HL-60/S4 (cell line): ENCODE results near the gene ORAI3.

Experiments
- in situ Hi-C: fragments of 300-500 bp; cut with MboI; formaldehyde crosslinking; loops from 2 replicates; pipeline ENCODE4 v1.14.3; 2022; ENCODE audit warnings: low sequenced_read_pairs

ORAI3 gene

DNA sequence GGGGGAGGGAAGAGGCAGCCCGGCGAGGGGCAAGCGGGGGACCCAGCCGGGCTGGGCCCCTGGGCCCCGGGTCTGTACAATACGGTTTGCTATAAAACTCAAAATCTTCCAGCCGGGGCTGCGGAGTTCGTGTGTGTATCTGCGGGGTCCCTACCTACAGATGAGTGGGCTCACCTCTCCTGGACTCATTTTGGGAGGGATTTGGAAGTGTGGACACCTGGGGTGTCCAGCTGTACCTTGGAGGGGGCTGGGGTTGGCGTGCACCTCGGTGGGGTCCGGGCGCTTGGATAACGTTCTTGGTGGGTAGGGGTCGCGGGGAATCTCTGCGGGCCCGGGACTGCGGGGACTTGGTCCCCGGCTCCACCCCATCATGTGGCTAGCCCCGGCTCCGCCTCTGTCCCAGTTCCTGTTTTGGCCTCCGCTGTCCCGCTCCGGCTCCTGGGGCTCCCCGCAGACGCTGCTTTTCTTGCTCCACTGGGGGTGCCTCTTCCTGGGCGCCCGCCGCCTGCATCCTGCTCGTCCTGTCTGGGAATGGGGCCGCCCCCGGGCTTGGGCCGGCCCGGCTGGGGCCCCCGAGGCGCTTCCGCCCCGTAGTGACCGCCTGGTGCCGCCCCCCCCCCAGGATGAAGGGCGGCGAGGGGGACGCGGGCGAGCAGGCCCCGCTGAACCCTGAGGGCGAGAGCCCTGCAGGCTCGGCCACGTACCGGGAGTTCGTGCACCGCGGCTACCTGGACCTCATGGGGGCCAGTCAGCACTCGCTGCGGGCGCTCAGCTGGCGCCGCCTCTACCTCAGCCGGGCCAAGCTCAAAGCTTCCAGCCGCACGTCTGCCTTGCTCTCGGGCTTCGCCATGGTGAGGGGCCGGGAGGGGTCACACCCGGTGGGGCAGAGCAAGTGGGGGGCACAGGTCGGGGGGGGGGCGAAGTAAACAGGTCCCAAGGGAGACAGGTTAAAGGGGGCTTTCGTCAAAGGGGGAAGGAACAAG, at the start of gene ORAI3:
Gene ORAI3, plus strand, starts transcription at position 402 of the 983 bp plus-strand sequence. Its CDS starts 222 bp downstream, at position 624.
- in situ Hi-C loops: no loop called here

DNA sequence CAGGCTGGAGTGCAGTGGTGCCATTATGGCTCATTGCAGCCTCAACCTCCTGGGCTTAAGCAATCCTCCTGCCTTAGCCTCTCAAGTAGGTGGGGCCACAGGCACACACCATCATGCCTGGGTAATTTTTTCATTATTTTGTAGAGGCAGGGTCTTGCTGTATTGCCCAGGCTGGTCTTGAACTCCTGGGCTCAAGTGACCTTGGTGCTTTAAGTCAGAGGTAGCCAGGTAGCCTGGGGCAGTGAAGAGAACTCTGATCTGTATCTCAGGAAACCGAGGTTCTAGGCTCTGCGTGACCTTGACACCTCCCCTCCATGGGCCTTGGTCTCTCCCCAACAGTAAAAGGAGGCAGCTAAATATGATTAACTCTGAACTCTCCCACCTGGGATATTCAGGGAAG, 49.1 kb upstream of the ORAI3 start:
- in situ Hi-C loops: no loop called here

DNA sequence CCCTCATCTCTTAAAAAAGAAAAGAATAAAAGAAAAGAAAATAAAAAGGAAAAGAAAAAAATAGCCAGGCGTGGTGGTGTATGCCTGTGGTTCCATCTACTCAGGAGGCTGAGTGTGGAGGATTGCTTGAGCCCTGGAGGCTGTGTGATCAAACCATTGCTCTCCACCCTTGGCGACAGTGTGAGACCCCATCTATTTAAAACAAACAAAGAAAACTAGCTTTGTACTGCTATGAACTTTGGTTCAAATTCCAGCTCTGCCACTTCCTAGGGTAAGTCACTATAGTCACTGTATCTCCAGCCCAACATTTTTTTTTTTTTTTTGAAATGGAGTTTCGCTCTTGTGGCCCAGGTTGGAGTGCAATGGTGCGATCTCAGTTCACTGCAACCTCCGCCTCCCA, 48.3 kb upstream of the ORAI3 start:
- in situ Hi-C loops: no loop called here

DNA sequence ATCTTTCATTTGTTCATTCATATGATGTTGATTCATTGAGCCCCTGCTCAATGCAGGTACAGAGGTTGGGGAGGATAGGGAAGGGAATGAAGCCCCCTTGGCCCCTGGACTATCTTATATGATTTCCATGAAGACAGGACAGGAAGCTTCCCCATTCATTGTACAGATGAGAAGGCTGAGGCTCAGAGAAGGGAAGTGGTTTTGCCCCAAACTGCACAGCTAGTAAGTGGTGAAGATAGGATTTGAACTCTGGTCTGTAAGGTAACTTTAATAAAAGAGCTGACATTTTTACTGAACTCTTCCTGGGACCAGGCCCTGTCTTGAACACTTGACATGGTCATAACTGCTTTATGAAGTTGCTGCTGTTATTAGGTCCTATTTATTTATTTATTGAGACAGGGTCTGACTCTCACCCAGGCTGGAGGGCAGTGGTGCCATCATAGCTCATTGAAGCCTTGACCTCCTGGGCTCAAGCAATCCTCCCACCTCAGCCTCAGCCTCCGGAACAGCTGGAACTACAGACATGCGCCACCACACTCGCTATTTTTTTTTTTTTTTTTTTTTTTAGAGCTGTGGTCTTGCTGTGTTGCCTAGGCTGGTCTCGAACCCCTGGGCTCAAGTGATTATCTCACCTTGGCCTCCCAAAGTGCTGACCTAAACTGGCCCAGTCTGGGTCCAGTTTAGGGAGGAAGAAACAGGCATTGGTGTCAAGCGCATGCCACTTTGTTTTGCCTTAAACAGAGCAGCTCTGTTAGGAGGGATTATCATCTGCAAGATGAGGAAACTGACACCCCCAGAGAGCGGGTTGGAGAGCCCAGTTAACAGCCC, 47.5 kb upstream of the ORAI3 start:
- in situ Hi-C loops: no loop called here

DNA sequence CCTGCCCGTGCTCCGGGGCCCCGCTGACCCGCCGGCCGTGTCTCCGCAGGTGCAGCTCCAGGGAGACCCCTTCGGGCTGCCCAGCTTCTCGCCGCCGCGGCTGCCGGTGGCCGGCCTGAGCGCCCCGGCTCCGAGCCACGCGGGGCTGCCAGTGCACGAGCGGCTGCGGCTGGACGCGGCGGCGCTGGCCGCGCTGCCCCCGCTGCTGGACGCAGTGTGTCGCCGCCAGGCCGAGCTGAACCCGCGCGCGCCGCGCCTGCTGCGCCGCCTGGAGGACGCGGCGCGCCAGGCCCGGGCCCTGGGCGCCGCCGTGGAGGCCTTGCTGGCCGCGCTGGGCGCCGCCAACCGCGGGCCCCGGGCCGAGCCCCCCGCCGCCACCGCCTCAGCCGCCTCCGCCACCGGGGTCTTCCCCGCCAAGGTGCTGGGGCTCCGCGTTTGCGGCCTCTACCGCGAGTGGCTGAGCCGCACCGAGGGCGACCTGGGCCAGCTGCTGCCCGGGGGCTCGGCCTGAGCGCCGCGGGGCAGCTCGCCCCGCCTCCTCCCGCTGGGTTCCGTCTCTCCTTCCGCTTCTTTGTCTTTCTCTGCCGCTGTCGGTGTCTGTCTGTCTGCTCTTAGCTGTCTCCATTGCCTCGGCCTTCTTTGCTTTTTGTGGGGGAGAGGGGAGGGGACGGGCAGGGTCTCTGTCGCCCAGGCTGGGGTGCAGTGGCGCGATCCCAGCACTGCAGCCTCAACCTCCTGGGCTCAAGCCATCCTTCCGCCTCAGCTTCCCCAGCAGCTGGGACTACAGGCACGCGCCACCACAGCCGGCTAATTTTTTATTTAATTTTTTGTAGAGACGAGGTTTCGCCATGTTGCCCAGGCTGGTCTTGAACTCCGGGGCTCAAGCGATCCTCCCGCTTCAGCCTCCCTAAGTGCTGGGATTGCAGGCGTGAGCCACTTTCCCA, 46.6 kb upstream of the ORAI3 start:
- in situ Hi-C loops: no loop called here

DNA sequence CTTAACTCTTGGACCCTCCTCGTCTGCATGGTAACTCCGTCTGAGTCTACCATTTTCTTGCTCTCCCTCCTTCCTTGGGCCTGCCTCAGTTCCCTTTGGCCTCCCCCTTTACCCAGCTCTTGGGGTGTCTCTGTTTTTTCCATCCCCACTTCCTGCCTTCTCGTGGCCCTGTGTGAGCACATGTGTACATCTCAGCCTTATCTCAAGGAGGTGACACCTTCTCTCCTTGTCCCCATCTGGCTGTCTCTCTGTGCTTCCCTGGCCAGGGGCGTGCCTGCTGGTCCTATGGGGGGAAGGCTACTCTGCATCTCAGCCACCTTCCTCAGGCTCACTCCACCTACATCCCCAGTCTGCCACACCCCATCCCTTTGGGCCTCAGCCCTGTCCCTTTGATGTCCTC, 45.9 kb upstream of the ORAI3 start:
- in situ Hi-C loops: no loop called here

DNA sequence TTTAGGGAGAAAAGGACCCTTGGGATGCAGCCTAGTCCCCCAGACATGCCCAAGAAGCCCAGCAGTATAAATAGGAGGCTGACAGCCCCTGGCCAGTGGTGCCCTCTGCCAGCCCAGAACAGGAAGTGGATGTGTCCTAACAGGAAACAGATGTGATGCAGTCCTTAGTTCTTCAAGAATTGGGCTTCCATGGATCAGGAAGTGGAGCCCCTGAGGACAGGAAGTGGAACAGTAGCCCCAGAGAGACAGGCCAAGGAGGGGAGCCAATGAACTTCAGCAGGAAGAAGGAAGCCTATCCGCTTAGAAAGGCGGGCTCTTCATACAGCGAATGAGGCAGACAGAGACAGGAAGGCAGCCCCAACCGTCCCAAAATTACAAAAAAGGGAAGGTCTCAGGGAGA, 45.3 kb upstream of the ORAI3 start:
- in situ Hi-C loops: no loop called here

DNA sequence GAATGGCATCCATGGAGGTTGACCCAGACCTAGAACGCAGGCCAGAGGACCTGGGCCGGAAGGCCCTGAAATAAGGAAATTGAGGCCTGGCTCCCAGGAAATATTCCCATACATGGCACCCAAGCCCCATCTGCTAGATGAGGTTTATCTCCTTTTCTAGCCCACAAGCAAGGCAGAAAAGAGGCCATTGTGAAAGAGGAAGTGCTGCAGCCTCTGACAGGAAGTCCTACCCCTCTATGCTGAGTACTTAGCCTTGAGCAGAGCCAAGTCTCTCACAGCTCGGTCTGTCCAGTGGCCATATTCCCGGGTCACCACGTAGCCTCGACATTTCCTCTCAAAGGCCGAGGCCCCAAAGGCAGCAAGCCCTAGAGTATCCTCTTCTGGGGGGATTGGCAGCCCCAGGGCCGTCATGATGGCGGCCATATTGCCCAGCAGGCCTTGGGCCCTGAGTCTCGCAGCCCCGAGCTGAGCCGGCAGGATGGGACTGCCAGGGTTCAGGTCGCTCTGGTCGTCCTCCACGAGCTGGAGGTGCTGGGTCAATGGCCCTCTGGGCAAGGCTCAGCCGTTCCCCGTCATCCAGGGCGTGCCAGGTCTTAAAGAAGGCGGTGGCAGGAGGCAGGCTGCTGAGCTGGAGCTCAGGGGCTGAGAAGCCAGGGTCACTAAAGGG, 44.6 kb upstream of the ORAI3 start:
- in situ Hi-C loops: no loop called here

DNA sequence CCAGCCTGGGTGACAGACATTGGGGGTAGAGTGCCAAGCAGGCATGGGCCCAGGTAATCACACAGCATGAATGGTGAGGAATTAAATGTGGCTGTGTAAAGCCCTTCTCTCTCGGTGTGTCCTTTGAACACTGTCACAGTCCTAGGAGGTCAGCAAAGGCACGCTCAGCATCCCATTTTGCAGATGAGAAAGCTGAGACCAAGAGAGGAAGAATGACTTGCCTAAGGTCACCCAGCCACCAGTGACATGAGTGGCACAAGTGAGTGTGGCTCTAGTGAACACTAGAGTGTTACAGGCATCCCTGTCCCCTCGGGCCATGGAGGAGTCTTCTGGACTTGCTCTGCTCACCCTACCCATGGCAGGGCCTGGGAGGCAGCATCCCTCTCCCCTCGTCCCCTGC, 41.8 kb upstream of the ORAI3 start:
- in situ Hi-C loops: loop anchor here (5.0 kb wide), 1 partner anchor 65 kb away; no protein-coding TSS in a partner anchor

DNA sequence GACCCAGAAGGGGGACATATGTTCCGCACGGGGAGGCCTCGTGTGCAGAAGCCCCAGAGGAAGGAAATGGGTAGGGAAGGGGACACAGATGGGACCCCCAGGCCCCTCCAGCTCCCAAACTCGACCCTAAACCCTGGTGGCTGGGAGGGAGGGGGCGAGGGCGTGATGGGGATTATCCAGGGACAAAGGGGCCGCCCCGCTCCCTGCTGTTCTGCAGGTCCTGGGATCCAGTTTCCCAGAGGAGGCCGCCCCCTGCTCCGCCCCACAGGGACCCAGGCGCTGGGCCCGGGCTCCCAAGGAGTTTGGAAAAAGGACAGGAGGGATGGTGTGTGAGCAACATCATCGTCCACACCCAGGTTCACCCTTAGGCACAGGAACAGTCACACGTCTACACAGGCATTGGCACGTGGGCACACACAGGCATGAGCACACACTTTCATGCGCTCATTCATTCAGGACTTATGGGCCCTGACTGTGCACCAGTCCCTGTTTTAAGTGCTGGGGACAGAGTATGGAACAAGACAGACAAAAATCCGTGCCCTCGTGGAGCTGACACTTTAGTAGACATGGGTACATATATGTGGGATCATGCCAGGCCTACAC, 38.3 kb upstream of the ORAI3 start:
- in situ Hi-C loops: no loop called here

DNA sequence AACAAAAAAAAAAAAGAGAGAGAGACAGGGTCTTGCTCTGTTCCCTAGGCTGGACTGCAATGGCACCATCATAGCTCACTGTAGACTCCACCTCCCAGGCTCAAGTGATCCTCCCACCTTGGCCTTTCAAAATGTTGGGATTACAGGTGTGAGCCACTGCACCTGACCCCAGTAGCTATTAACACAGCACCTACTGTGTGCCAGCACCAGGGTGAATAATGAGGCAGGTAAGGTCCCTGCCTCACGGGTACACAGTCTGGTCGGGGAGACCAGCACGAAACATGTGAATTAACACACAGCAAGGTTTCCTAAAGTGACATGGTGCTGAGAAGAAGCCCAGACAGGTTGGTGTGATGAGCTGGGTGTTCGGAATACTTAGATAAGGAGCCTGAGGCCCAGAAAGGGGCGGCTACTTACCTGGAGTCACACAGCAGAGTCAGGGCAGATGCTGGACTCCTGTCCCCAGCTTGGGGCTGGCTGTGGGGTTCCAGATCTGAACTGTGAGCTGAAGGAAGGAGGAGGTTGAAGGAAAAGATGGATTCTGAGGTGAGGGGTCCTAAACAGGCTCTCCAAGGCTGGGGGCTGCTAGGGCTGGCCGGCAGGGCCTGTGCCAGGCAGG, 36.0 kb upstream of the ORAI3 start:
- in situ Hi-C loops: no loop called here

DNA sequence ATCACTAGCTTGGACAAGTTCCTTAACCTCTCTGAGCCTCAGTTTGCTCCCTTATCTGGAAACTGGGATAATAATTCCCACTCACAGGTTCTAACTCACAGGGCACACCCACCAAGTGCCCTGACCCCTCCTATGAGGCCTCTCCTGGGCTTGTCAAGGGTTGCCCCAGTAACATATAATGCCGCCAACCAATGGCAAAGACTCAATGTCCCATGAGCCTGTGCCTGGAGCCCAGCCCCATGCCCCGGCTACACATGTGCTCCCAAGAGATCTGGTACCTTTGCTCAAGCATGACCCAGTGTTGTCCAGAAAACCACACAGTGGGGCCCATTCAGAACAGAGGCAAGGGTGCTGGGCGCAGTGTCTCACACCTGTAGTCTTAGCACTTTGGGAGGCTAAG, 34.0 kb upstream of the ORAI3 start:
- in situ Hi-C loops: no loop called here

DNA sequence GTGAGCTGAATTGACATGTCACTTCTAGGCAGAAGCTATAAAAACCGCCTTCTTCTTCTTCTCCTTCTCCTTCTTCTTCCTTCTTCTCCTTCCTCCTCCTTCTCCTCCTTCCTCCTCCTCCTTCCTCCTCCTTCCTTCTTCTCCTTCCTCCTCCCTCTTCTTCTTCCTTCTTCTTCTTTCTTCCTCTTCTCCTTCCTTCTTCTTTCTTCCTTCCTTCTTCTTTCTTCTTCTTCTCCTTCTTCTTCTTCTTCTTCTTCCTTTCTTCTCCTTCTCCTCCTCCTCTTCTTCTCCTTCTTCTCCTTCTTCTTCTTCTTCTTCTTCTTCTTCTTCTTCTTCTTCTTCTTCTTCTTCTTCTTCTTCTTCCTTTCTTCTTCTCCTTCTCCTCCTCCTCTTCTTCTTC, 30.3 kb upstream of the ORAI3 start:
- in situ Hi-C loops: no loop called here

DNA sequence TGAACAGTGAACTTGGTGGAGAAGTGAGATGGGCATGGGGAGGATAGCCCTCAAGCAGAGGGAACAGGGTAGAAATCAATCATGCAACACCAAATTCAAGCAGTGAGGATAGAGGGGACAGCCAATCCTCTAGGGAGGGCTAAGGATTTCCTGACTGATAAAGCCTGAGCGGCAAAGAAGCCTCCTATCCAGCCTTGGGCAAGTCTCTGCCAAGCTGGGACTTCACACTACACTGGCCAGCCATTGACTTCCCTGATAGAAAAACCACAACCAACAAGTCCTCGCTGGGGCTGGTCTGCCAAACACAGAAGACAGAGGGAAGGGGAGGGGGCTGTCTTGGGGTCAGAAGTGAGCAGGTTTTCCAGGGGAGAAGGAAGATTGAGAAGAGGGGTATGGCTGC, 28.0 kb upstream of the ORAI3 start:
- in situ Hi-C loops: no loop called here

DNA sequence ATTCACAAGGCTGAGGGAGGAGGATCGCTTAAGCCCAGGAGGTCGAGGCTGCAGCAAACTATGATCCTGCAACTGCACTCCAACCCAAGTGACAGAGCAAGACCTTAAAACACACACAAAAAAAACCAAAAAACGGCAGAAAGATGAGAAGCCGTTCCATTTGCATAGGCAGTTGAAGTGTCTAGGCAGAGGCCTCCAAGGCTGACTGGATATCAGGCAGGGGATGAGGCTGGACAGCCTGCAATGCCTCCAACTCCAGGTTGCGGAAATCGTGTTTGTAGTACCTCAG, 27.5 kb upstream of the ORAI3 start:
- in situ Hi-C loops: no loop called here

DNA sequence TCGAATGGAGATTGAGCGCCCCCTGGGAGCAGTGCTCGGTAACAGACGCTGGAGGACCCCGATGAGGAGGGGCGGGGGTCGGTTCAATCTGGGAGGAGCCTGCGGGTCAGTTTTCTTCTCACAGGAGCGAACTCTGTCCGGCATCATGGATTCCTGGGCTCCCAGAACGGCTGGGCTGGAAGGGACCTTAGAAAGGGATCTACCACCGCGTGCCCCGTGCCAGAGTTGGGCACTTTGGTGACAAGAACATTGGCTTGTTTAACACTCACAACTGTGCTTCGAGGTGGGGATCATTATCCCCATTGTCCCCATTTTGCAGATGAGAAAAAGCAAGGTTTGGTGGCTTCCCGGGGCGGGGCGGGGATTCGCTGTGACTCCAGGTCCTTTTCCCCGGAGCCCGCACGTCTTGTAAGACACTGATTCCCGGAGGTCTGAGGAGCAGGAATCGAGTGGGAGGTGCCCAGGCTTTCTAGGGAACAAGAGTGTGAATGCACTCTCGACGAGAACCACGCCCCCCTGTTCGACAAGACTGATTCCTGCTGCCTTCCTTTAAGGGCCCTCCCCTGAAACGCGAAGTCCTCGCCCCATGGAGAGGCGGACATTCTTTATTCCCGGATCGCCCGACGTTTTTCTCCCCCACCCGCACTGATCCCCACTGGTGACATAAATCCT, 27.0 kb upstream of the ORAI3 start:
- in situ Hi-C loops: no loop called here

DNA sequence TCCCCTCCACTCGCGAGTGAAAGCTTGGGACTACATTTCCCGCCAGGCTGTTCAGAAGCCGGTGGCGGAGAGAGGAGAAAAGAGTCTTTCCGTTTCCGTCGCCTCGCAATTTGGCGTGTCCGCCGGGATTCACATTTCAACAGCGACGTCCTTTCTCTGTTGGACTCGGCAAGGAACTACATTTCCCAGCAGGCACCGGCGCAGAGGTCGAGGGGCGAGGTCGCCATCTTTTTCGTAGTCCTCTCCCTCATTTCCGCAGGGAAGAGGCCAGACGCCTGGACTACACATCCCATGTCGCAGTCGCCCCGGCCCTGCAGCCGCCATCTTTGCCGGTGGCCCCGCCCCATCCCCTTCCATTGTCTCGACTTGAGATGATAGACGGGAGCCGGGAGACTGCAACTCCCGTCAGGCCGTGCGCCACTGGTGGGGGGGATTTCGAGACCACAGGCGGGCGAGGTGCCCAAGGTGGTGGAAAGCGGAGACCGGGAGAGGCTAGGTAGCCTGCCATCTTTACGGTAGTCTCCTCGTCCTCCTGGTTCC, 26.4 kb upstream of the ORAI3 start:
- in situ Hi-C loops: no loop called here

DNA sequence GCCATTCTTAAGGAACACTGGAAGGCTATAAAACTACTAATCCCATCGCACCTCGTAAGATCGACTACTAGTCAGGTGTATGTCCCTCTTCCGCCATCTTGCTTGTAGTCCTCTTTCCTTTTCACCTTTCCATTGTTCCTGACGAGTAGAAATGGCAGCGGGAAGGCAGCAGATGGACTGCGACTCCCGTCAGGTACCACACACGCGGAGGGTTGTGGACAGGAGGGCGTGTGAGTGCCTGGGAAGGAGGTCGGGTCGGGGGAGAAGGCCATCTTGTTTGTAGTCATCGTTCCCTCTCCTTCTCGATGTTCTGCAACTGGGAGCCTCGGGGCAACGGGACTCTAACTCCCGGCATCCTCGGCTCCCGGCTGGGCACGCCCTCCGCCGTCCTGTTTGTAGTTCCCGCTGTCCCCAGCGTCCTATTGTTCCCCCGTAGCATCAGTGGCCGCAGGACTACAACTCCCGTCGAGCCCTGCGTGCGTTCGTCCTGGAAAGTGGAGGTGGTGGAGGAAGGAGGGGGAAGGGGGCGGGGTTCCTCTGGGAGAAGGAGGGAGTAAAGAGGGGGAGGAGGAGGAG, 25.8 kb upstream of the ORAI3 start:
- in situ Hi-C loops: no loop called here
